ENCODE measurements around the gene GRAP2.

DNA sequence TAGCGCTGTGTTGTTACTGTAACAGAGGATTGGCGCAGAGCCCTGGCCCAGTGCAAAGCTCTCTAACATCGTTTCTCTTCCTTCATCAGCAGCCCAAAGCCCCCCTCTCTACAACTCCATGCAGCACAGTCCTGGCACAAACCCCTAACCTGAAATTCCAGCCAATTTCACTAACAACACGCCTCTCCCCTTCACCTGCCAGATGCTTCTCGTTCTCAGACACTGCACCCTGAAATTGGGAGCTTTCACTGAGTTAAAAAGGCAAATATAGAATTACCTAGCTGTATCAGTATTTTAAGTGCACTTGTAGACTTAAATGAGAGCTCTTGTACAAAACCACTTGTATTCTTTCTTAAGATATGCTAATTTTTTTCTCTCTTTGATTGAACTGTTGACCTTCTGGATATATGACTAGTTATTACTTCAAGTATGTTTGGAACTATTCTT lies 16.3 kb downstream of the GRAP2 start:
- TF ChIP-seq, protein P1, sequence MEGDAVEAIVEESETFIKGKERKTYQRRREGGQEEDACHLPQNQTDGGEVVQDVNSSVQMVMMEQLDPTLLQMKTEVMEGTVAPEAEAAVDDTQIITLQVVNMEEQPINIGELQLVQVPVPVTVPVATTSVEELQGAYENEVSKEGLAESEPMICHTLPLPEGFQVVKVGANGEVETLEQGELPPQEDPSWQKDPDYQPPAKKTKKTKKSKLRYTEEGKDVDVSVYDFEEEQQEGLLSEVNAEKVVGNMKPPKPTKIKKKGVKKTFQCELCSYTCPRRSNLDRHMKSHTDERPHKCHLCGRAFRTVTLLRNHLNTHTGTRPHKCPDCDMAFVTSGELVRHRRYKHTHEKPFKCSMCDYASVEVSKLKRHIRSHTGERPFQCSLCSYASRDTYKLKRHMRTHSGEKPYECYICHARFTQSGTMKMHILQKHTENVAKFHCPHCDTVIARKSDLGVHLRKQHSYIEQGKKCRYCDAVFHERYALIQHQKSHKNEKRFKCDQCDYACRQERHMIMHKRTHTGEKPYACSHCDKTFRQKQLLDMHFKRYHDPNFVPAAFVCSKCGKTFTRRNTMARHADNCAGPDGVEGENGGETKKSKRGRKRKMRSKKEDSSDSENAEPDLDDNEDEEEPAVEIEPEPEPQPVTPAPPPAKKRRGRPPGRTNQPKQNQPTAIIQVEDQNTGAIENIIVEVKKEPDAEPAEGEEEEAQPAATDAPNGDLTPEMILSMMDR (conservative IDR thresholded peaks at IDR 0.05; ENCODE audit: low read depth, low read length): no peak
- TF ChIP-seq EZH2phosphoT487 (IDR thresholded peaks at IDR 0.05; ENCODE audit: borderline replicate concordance, low read length) (no peak), EZH2 (IDR thresholded peaks at IDR 0.05; ENCODE audit: low read length, unreplicated experiment) (no peak)

Data from PC-3 (cell line).